GM12872 (cell line): ENCODE data around the gene ADH1C.

Experiments used
- TF ChIP-seq, protein P1 (sequence below): IDR thresholded peaks from 3 replicates; pipeline ENCODE4 v1.5.1; 2011; ENCODE audit warnings: low read depth, mild to moderate bottlenecking, low read length, moderate library complexity; ENCODE audit not compliant: insufficient read depth

ADH1C gene

DNA sequence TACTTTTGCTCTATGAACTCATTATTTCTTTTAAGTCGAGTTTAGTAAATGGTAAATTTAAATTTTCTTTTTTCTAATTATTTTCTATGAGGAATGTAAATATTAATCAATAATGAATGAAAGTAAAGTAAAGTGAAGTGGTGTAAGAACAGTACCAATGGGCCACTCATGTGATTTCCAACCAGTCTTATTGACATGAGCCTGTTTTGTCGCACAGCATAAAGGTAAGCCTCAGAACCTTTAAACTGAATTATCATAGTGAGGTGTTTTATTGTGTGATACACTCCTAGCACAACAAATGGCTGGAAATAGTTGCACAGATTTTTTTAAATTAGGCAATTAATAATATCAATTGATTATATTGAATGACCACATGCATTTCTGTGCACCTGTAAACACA is 1.1 kb downstream of the ADH1C start:
- TF ChIP-seq, protein P1, sequence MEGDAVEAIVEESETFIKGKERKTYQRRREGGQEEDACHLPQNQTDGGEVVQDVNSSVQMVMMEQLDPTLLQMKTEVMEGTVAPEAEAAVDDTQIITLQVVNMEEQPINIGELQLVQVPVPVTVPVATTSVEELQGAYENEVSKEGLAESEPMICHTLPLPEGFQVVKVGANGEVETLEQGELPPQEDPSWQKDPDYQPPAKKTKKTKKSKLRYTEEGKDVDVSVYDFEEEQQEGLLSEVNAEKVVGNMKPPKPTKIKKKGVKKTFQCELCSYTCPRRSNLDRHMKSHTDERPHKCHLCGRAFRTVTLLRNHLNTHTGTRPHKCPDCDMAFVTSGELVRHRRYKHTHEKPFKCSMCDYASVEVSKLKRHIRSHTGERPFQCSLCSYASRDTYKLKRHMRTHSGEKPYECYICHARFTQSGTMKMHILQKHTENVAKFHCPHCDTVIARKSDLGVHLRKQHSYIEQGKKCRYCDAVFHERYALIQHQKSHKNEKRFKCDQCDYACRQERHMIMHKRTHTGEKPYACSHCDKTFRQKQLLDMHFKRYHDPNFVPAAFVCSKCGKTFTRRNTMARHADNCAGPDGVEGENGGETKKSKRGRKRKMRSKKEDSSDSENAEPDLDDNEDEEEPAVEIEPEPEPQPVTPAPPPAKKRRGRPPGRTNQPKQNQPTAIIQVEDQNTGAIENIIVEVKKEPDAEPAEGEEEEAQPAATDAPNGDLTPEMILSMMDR: no peak

DNA sequence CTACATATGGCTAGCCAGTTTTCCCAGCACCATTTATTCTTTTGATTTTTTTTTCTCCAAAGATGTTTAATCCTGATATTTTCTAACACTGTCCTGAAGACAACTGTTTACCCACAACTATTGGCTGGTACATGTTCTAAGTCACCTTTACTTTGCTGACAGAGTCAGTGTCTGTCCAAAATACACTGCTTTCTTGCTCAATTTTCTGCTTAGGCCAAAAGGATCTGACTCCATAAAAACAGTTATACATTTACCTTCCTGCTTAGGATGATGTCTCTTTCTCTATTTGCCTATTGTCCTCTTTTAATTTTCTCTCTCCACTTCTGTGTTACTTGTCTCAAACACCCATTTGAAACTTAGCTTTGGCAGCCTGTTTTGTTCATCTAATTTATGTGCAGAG is 3.2 kb downstream of the ADH1C start:
- TF ChIP-seq, protein P1: no peak

DNA sequence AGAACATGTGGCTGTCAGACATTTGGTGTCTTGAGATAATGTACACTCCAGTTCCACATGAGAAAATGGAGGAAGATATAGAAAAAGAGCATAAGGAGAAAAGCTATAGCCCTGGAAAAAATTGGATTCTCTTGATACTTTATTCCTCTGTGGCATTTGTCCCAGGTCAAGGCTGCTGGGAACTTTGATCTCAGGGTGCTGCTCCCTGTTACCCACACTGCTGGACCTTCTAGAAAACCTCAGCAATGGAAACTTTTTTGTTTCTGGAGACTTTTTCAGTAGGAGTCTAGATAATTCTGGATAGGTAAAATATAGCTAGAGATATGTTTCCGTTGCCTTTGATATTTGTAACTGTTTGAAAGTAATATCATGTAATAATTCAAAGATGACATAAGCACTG is 11.1 kb downstream of the ADH1C start:
- TF ChIP-seq, protein P1: no peak

DNA sequence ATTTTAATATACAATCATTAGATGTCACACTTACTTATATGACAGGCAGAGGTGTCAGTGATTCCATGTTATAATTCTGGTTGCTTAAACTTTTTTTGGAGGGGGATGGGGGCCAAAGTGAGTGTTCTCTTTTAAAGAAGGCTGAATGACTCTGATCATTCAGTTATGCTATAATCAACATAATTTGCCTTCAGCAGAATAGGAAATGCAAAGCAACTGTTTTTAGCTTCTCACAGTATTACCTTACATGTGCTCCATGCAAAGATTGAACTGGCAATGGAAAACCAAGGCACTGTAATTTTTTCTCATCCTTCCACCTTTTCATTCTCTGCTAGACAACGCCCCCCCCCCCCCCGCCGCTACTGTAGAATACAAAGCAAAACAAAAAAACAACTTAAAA is 13.4 kb downstream of the ADH1C start:
- TF ChIP-seq, protein P1: no peak

DNA sequence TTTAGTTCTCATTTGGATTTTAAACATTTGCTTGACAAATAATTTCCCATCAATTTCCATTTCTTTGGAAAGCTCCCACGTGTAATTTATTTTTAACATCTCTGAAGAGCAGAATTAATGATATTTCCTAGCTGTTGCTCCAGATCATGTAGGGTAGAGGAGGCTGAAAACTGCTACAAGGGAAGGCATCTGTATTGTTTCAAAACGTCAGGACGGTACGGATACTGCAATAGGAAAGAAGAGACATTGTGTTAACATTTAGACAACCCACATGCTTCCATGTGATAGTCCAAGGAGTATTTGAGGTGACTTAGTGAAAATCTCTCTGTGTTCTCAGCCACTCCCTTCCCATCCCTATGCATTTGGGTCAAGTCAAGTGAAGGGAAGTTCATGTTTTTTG is 16.0 kb downstream of the ADH1C start:
- TF ChIP-seq, protein P1: no peak

DNA sequence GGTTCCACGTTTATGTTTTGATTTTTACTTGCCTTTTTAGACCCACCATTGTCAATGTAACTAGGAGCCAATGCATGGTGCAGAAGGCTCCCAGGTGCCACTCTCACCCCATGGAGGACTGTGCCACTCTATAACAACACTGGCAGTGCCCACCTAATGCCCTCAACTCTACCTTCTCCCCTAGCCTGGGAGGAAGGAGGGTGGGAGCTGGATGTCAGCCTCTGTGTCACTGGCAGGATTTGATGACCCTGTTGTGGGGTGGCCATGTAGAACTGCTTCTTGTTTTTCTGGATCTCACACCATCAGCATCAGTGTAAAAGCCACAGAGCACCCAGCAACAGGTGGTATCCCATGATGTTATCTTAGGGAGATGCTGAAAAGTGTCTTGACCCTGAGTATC is 17.7 kb downstream of the ADH1C start:
- TF ChIP-seq, protein P1: no peak

DNA sequence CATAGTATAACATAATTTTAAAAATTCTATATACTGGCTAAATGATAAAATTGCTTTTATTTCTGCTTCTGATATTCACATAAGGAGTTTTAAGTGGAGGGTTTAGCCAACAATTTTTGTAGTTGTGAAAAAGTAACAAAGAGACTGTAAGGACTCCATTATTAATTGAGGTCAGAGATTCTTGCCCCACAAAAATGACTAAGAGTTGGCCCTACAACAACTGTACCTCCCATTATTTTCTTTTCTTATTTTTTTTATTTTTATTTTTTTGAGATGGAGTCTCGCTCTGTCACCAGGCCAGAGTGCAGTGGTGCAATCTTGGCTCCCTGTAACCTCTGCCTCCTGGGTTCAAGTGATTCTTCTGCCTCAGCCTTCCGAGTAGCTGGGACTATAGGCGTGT is 21.9 kb downstream of the ADH1C start:
- TF ChIP-seq, protein P1: no peak

DNA sequence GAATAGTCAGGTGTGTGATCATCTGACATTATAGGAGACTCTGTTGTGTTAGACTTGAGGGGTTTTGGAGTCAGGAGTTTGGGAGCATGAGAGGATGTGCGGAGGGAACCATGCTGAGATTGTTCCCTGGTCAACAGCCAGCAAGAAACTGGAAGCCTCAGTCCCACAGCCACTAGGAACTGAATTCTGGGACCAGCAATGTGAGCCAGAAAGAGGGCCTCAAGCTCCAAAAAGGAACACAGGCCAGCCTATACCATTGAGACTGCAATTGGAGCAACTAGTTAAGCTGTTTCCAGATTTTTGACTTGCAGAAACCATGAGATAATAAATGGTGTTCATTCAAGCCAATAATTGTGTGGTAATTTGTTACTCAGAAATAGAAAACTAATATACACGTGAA is 22.7 kb downstream of the ADH1C start:
- TF ChIP-seq, protein P1: no peak
